BJ (cell line): Measurements from ENCODE around the gene EMX2. TPM values are rescaled to one million over a fixed set of nuclear protein-coding genes. Genes with fewer than 3 reads are reported as not detected.

ENCODE experiments used
- CTCF ChIA-PET: fragments of 350-600 bp; formaldehyde crosslinking; extraction: SDS; loops from one replicate; lab custom pipeline; 2021; ENCODE audit warnings: antibody characterized with exemption, inconsistent platforms; lab: Yijun Ruan, JAX
- POLR2A ChIA-PET: fragments of 300-600 bp; sonication (Branson Sonifier 250); formaldehyde crosslinking; extraction: SDS; loops from one replicate; lab custom pipeline; 2021; ENCODE audit warnings: antibody characterized with exemption; lab: Charles Lee
- DNase-seq: peaks from one replicate; pipeline ENCODE4 v3.0.0-alpha.2; 2011; ENCODE audit warnings: low read depth
- H3K27me3 ChIP-seq: 2 replicates; pipeline ENCODE4 v1.6.0; 2011; ENCODE audit warnings: low read length; ENCODE audit not compliant: control insufficient read depth, insufficient read depth
- H3K36me3 ChIP-seq: 2 replicates; pipeline ENCODE4 v1.5.1; 2011; ENCODE audit warnings: low read length; ENCODE audit not compliant: control insufficient read depth, insufficient read depth
- H3K4me3 ChIP-seq: 2 replicates; pipeline ENCODE4 v1.5.1; 2011; ENCODE audit warnings: low read depth, mild to moderate bottlenecking, control low read depth, low read length
- CTCF ChIP-seq: IDR thresholded peaks from 2 replicates; pipeline ENCODE4 v1.5.1; 2011; ENCODE audit warnings: low read depth, mild to moderate bottlenecking, control low read depth, inconsistent platforms, low read length, moderate library complexity; ENCODE audit not compliant: insufficient read depth
- polyA plus RNA-seq: library from polyadenylated mRNA; depleted of rRNA; stranded (reverse); fragments of >200 nt; gene quantifications from 2 replicates; pipeline ENCODE4 v1.2.3, GENCODE V29; 2011

The EMX2 gene
- polyA plus RNA-seq, 1 experiment: 0.31 TPM

DNA sequence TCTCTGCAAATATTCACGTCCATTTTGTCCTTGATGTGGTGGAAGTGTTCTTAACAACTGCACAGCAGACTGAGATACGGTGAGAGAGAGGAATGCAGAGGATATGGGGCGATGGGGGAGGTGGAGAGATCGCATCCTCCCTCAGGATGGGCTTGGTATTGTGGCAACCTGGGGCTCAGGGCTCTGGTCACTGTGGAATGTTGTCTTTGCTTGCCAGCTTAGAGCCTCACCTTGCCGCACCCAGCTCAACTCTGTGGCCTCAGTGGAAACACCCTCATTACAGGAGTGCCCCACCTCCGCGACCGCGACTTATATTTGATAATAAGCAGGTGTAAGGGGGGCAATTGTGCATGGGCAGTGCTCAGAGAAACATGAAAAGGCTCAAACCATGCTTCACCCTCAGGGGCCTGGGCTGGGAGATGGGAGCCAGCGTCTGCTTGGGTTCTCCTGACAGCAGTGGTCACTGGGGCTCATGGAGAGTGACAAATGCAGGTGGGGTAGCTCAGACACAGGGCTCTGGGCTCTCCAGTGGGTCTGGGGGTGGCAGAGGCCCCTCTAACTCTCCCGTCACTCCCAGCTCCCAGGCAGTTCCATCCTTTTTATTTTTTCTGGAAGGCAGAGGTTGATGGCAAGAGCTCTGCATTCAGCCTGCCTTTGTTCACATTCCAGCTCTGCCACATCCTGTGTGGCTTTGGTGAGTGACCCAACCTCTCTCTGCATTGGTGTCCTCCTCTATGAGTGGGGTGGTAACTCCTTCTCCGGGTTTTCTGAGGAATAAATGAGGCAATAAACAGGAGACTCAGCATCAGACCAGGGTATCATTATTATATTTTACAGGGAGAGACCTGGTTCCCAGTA, 43.1 kb upstream of the EMX2 start:
- no peaks in the 10 kb centered on the region for H3K36me3 ChIP-seq
- no peak for TF ChIP-seq CTCF
- ChIA-PET CTCF (interaction anchor here (0.6 to 5.4 kb wide), 3 partner anchors 16 to 742 kb away, joined by 3 to 59 read pairs (median 3); no protein-coding TSS in a partner anchor), POLR2A (interaction anchor here (0.7 kb wide), 1 partner anchor 848 kb away, joined by 14 read pairs; no protein-coding TSS in a partner anchor)
- H3K27me3 ChIP-seq: no peaks in the 10 kb centered on the region; the same call in 1 of the 2 replicates
- DNase-seq: no peak
- H3K4me3 ChIP-seq: no peak overlapping the region

DNA sequence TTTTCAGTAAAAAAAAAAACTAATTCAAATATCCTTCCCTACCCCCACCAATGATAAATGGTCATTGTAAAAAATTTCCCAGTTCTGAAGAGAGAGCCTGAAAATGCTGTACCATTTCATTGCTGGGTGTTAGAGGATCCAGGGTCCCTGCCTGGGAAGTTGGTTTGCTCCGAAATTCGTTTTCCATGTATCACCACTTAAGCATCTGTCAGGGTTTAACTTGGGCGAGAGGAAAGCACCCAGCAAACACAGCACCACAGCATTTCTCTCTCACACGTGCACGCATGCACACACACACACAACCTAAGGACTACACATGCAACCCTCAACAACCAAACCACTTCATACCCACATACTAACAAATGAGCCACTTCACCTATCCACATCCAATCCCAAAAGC, 42.1 kb upstream of the EMX2 start:
- no peaks in the 10 kb centered on the region; the same call in 1 of the 2 replicates for H3K27me3 ChIP-seq
- no peak overlapping the region for H3K4me3 ChIP-seq
- H3K36me3 ChIP-seq: no peaks in the 10 kb centered on the region
- TF ChIP-seq CTCF: no peak
- POLR2A ChIA-PET: no interaction called here
- no peak for DNase-seq
- CTCF ChIA-PET: interaction anchor here (4.2 kb wide), 1 partner anchor 741 kb away, joined by 18 read pairs; no protein-coding TSS in a partner anchor

- TF ChIP-seq CTCF: no peak
- ChIA-PET CTCF (interaction anchor here (1.0 to 4.2 kb wide), 3 partner anchors 59 to 758 kb away, joined by 3 to 18 read pairs (median 6); no protein-coding TSS in a partner anchor), POLR2A (no interaction called here)
Observed at GRCh38 chr10:117501460-117502035, 41.0 kb upstream of the EMX2 start.

DNA sequence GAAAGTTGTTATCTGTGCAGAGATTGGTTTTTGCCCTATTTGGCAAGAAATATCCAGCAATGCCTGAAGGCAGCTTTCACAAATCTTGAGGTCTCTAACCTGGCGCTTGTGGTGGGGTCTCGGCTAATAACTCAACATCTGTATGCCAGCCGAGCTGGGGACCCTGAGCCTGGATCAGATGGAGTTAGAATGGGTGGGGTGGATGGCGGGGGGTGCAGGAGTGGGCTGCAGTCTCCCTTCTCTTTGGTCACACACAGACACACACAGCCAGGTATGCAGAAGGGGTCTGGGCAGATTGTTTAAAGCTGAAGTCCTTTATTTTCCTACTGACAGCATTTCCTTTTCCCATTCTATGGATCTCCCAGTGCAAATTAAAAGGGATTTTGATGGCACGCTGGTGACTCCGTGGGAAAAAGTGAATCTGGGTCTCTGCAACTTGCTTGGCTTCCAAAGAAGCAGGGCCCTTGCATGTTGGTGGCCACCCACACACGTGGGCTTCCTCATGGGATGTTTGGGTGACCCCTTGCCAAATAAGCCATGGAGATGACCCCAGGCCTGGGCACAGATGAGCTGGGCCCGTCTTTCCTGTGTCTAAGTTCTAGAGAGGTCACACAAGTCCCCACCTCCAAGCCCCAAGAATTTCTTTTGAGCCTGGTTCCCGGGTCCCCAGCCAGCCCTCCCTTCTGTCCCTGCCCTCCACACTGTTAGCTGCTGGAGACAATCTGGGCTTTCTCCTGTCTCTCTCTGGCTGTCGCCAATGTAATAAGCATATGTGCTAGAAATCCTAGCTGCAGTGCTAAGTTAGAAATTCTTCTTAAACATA, 39.9 kb upstream of the EMX2 start:
- Histone ChIP-seq H3K27me3 (no peaks in the 10 kb centered on the region; the same call in 1 of the 2 replicates), H3K36me3 (no peaks in the 10 kb centered on the region), H3K4me3 (no peak overlapping the region)
- ChIA-PET CTCF (interaction anchor here (0.7 to 4.2 kb wide), 7 partner anchors 8 to 757 kb away, joined by 3 to 18 read pairs (median 3); no protein-coding TSS in a partner anchor), POLR2A (no interaction called here)
- DNase-seq: no peak
- TF ChIP-seq CTCF: no peak

More at GRCh38 chr10:117501460-117502035, 41.0 kb upstream of the EMX2 start:
- DNase-seq: no peak
- no peaks in the 10 kb centered on the region; the same call in 1 of the 2 replicates for H3K27me3 ChIP-seq
- H3K4me3 ChIP-seq: no peak overlapping the region
- H3K36me3 ChIP-seq: no peaks in the 10 kb centered on the region
